GM23248 (cell line): Measurements from ENCODE around the gene SYT2.

Source experiments
- EZH2 ChIP-seq: fragments of 200-600 bp; sonication (generic); IDR thresholded peaks from 2 replicates; pipeline ENCODE4 v1.6.1; 2018; ENCODE audit warnings: antibody characterized with exemption, mild to moderate bottlenecking; ENCODE audit not compliant: insufficient read depth, poor library complexity, severe bottlenecking
- EZH2phosphoT487 ChIP-seq: fragments of 200-600 bp; sonication (generic); IDR thresholded peaks from 2 replicates; pipeline ENCODE4 v1.6.1; 2018; ENCODE audit warnings: antibody characterized with exemption, moderate library complexity, mild to moderate bottlenecking, low read depth; ENCODE audit not compliant: insufficient read depth

DNA sequence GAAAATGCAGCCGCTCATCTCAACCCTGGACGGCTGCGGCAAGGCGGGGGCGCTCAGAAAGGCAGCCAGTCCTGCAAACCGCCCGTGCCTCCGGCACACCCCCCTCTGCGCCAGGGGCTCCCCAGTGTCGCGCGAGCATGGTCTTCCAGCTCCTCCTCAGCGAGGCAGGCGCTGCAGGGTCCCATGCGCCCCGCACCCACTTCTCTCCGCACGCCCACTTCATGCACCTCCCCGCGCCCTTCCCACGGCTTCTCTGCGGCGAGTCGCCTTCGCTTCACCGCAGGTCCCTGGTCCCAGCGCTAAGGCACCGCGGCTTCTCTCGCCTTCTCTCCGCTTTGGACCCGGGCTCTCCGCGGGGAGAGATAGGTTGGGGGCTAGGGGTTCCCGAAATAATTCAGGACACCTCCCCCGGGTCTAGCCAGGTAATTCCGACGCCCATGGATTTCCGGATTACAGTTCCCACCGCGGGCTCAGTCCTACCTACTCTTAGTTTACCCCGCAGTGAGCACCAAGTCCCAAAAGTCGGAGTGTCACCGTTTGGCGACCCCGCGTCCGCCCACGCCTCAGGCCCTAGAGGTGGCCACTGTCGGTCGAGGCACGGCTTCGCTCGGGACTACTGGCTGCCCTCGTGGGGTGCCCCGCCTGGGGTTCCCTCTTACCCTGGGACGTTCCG, 67.5 kb downstream of the SYT2 start:
- TF ChIP-seq EZH2 (peak; percentile 98), EZH2phosphoT487 (peak; percentile 41; the same call in 1 of the 2 replicates)
